Stimulated activated CD4-positive, alpha-beta T cell treated with anti-CD3 and anti-CD28 coated beads, Interleukin-2, amount 100 ng/mL, for 24 hours (primary cell): ENCODE results near the gene PECR.
"Not testable (repeated sequence)": the region's sequence is repeated elsewhere in the genome, so short reads cannot be mapped to it uniquely, and the experiment has no call there.

ENCODE experiments used
- DNase-seq, 2 donors: peaks; one replicate each; pipeline ENCODE4 v3.0.0-alpha.2; 2020

PECR gene

DNA sequence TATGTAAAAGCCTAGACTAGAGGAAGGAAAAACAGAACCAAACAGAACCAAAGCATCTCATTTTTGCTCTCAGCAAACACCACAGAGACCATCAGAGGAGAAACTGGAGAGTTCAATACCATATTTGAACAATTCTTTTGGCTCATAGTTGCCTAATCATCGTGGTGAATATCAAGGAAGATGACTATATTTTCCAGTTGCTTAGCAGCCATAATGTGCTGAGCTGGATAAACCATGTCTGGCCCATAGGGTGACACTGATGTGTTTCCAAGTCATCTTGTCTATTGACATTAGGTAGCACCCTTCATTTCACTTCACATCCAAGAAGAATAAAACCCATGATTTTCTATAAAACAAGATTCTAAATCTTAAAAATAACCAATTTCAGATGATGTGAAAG is 21.6 kb upstream of the PECR start:
- DNase-seq = no peak

GRCh38 chr2:216101109-216101508 is 19.5 kb upstream of the PECR start:
- DNase-seq = no peak

DNA sequence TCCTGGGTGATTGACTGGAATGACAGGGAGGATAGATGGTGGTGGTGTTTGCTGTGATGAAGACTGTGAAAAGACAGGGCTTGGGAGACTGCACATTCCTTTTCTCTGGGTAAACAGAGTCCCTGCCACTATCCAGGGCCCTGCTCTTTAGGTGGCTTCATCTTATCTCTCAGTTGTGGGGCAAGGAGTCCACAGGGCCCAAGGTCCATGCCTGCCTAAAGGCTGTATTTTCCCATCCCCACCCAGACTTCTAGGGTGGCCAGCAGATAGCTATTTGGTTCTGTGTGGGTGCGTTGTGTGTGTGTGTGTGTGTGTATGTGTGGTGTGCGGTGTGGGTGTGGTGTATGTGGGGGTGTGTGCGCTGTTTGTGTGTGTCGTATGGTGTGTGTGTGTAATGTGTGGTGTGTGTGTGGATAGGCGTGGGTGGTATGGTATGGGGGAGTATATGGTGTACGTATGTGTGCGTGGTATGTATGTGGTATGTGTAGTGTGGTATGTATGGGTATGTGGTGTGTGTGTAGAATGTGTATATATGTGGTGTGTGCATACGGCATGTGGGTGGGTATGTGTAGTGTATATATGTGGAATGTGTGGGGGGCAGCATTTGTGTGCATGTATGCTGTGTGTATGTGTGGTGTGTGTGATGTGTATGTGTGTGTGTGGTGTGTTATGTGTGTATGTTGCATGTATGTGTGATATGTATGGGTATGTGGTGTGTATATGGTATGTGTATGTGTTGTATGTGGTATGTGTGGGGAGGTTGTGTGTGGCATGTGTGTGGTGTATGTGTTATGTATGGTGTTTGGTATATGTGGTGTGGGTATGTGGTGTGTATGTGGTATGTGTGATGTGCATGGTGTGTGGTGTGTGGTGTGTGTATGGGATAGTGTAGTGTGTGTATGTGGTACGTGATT is 17.1 kb upstream of the PECR start:
- DNase-seq = no peak

DNA sequence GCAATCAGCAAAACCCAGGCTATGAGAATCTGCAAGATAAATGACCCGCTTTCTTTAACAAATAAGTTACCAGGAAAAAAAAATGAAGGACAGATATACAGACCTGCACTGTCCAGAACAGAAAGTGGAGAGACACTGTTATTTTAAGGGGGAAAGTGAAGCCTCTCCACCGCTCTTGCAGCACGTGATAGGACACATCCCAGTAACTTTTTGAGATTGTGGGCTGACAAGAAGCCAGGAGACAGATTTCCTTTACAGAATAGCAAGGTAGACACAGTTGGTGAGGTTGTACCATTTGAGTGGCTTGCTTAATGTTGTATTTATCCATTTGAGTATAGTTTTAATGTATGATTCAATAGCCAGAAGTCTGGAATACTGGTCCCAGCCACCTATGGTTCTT is 13.1 kb upstream of the PECR start:
- DNase-seq = no peak

- no peak for DNase-seq
These were observed 11.0 kb upstream of the PECR start for GRCh38 chr2:216092646-216093045.

DNA sequence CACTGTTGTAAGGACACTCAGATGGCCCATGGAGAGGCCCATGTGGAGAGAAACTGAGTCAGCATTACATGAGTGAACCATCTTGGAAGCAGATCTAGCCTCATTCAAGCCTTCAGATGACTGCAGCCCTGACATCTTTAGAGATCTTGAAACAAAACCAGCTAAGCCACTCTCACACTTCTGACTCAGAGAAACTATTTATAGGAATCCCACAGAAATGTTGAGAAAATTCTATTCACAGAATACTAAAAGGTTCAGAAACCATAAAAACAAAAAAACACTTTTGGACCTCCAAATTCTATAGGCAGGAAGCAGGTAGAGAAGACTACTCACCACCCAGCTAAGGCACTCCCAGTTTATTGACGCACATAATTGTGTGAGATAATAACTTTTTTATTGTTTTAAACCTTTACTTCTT is 8.8 kb upstream of the PECR start:
- DNase-seq = no peak

GRCh38 chr2:216086207-216086893 is 4.7 kb upstream of the PECR start:
- no peak for DNase-seq

DNA sequence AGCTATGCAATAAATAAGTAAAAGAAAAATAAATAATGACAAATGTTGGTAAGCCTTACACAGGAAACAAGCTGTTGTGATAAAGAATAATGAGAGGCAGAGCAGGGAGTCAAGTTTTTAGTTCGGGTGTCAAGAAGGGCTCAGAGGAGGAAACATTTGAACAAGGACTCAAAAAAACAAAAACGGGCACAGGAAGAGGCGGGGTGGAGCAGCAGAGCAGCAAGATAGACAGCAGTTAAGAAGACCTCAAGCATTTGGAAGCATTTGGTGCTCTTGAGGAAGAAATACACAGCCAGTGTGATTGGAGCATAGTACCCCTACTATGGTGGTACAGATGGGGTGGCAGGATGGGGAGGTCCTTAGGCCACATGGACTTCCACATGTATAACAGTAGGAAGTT is 2.9 kb upstream of the PECR start:
- peak; percentile 15 to 18 for DNase-seq

DNA sequence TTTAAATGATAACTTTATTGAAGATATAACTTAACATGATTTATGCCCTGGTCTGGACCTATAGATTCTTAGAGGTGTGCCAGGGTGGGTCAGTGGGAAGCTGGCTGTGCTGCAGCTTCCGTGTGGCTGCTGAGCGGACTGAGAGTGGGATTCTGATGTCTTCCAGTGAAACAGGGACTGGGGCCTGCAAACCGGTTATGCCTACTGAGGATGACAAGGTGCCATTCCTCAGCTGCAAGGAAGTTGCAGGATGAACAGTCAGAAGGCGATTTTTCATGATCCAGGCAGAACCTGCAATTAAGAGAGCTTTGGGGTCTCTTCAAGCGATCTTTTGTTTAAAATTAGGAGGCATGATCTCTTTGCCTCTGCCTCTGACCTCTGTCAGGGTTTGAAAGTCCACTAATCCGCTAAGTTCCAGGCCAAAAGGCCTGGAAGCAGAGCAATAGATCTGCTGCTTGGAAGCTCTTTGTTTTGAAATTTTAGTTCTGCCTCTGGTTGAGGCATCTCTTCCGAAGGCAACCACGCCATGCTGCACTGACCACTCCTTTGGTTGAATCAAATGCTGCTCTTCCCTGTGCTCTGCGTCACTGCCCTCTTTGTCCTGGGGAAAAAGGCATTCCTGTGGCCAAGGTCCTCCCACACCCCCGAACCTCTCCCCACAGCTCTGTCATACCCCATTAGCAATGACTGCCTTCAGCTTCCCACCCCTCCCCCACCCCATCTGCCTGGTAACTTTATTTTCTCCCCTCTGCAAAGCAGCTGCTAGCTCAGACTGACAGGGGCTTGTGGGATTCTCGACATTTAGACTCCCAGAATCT is 2.1 kb upstream of the PECR start:
- DNase-seq = peak in 1 of 2 donors; percentile 24

DNA sequence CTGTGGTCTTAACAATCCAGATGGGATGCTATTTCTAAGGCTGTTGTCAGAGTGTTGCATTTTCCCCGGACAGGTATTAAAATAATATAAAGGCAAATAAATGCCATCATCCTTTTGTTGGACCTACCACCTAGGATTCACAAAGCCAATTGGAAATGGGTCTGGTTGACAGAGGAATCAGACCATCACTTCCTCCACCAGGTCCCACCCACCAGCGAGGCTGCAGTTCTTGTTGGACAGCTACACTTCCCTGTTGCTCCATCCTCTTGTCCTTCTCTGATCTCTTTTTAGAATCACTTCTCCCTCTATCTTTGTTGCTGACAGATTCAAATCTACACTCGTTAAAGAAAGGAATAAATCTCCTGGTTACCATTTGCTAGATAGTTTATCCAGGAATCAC is 1.2 kb upstream of the PECR start:
- DNase-seq = peak; percentile 22 to 27

- DNase-seq = peak; percentile 15 to 26
These were observed 605 bp upstream of the PECR start for GRCh38 chr2:216082117-216082711.

DNA sequence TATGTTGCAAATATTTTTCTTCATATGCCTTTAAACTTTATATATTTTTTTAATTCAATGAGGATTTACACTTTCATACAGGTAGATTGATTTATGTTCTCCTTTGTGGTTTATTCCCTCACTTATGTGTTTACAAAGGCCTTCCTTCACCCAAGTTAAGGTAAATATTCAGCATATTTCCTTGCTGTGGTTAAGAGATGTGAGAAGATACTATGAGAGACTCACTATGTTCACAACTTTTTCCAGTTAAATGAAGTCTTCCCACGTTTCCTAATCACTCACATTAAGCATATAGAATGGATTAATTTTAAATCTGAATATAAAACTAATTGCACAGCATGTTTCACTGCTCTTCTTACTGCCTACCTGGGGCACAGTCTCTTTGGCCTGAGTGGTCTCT is 597 bp downstream of the PECR start:
- no peak for DNase-seq

DNA sequence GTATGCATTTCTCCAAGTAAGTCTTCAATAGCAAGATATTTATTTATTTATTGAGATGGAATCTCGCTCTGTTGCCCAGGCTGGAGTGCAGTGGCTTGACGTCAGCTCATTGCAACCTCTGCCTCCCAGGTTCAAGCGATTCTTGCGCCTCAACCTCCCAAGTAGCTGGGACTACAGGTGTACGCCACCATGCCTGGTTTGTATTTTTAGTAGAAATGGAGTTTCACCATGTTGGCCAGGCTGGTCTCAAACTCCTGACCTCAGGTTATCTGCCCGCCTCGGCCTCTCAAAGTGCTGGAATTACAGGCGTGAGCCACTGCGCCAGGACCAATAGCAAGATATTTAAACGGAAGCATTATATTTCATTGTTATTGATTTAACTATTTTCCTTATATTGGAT is 1.6 kb downstream of the PECR start:
- not testable (repeated sequence) for DNase-seq

DNA sequence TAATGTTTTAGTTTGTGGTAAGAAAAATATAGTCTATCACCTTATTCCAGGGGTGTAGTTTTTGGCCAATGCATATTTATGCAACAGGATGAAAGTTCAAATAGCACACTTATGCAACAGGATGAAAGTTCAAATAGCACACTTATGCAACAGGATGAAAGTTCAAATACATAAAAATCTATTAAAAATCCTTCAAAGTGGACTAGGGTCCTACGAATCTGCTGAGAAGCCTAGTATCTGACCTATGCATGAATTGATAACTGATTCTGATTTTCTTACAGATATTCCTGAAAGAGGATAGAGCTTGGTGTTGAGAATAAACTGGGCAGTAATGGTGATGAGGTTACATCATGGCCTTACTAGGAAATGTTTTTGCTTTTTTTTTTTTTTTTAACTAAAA is 2.8 kb downstream of the PECR start:
- DNase-seq = no peak

GRCh38 chr2:216075510-216076485 is 5.8 kb downstream of the PECR start:
- no peak for DNase-seq

- no peak for DNase-seq
These were observed 6.8 kb downstream of the PECR start for GRCh38 chr2:216074794-216075193.

DNA sequence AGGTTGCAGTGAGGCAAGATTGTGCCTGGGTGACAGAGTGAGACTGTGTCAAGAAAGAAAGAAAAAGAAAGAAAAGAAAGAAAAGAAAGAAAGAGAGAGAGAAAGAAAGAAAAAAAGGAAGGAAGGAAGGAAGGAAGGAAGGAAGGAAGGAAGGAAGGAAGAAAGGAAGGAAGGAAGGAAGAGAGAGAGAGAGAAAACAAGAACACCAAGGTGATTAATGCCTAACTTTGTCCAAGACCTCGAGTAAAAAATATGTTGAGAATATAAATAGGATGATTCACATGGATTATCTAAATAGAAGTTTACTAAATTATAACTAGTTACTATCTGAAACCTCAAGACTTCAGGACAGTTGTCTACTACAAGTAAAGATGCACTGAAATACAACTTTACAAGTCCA is 7.2 kb downstream of the PECR start:
- no peak for DNase-seq

DNA sequence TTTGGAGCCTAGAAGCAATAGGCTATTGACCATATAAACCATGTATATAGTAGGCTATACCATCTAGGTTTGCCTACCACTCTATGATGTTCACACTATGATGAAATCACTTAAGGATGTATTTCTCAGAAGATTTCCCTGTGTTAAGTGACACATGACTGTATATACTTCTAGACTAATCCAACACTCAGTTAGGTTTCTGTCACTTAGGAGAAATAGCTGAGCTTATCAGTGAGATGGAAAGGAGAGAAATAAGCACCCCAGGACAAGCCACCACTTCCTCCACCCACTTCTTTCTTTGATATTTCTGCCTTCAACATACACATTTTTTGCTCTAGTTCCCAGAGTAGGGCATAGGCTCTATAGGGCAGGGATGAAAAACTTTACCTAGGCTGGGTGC is 7.8 kb downstream of the PECR start:
- DNase-seq = no peak

DNA sequence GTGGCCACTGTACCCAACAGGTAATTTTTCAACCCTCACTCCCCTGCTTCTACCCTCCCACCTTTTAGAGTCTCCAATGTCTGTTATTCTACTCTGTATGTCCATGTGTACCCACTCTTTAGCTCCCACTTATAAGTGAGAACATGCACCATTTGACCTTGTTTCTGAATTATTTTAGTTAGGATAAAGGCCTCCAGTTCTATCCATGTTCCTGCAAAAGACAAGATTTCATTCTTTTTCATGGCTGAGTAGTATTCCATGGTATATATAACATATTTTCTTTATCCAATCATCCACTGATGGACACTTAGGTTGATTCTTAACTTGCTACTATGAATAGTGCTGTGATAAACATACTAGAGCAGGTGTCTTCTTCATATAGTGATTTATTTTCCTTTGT is 9.1 kb downstream of the PECR start:
- no peak for DNase-seq

DNA sequence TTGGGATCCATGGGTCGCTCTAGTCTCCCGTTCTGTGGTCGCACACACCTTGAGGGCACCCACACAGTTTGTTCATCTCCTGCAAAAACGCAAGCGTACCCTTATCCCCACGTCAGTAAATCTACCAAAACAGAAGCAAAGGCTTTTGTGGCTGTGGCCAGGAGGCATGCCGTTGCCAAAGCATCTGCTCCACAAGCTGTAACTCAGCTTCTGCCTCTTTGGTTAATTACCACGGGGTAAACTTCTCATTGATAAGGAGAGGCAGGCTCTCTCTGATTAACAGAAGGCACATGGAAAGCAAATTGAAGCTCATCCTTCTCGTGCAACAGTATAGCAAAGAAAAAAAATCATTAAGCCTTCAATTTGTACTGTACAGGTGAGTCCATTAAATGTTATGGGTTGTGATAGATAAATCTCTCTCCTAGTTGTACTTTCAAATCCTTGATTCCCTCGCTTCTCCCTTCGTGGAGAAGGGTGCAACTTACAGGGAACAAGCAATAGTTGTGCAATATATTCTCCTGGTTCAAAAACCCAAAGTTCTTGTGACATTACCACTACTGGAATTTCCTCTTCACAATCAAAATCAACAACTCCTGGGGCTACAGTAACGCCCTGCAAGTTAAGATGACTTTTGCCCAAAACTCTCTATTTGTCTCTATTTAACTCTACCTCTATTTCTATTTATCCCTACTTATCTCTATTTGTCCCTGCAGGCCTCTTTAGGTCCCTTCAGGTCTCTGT is 10.3 kb downstream of the PECR start:
- no peak for DNase-seq

DNA sequence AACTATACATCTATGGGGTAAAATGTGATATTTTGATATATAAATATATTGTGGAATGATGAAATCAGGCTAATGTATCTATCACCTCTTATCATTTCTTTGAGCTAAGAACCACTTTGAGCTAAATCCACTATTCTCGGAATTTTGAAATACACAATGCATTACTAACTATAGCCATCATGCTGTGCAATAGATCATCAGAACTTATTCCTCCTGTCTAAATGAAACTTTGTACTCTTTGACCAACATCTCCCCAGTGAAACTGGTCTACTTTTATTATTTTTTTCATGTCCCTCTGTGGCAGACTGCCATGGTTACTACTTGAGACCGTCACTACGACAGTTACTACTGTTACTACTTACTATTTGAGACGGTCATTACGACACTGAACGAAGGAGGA is 11.4 kb downstream of the PECR start:
- no peak for DNase-seq
